HepG2 (cell line): ENCODE data around the gene TSSK3. TPM values are rescaled to one million over a fixed set of nuclear protein-coding genes. Genes with fewer than 3 reads are reported as not detected.
A peak's percentile ranks its signal among the peaks of the same experiment; 100 is the strongest.

Experiments used
- ADNP ChIP-seq: sonication (generic); formaldehyde crosslinking; IDR thresholded peaks from 2 replicates; pipeline ENCODE4 v1.4.0; 2020; ENCODE audit warnings: missing genetic modification reagents
- DNMT1 ChIP-seq: sonication (generic); formaldehyde crosslinking; IDR thresholded peaks from 2 replicates; pipeline ENCODE4 v1.5.1; 2020; ENCODE audit warnings: mild to moderate bottlenecking, missing genetic modification reagents
- ETS1 ChIP-seq: sonication (generic); formaldehyde crosslinking; IDR thresholded peaks from 2 replicates; pipeline ENCODE4 v1.4.0; 2020; ENCODE audit warnings: missing genetic modification reagents
- FOXK1 ChIP-seq: sonication (generic); formaldehyde crosslinking; IDR thresholded peaks from 2 replicates; pipeline ENCODE4 v1.4.0; 2020; ENCODE audit warnings: low read depth, missing genetic modification reagents, borderline replicate concordance
- FUBP1 ChIP-seq: sonication (generic); formaldehyde crosslinking; IDR thresholded peaks from 2 replicates; pipeline ENCODE4 v1.5.1; 2020; ENCODE audit warnings: missing genetic modification reagents, mild to moderate bottlenecking, borderline replicate concordance
- GABPB1 ChIP-seq: IDR thresholded peaks from 2 replicates; pipeline ENCODE4 v1.6.1; 2016; ENCODE audit warnings: mild to moderate bottlenecking, missing genetic modification reagents, moderate library complexity, missing compliant biosample characterization
- JUND ChIP-seq: sonication (generic); formaldehyde crosslinking; IDR thresholded peaks from 2 replicates; pipeline ENCODE4 v1.8.0; 2022; ENCODE audit warnings: mild to moderate bottlenecking, missing genetic modification reagents
- KDM5B ChIP-seq: sonication (generic); formaldehyde crosslinking; IDR thresholded peaks from 2 replicates; pipeline ENCODE4 v1.4.0; 2020; ENCODE audit warnings: missing genetic modification reagents, mild to moderate bottlenecking, borderline replicate concordance
- KLF15 ChIP-seq: sonication (generic); formaldehyde crosslinking; IDR thresholded peaks from 2 replicates; pipeline ENCODE4 v1.8.1; 2023; ENCODE audit warnings: borderline replicate concordance, mild to moderate bottlenecking, inconsistent platforms, missing genetic modification reagents, mixed read lengths
- MAFK ChIP-seq, 2 experiments: IDR thresholded peaks in 1 of 2; conservative IDR thresholded peaks in 1 of 2; 2 replicates each; pipeline ENCODE4 v1.6.1; 2011; ENCODE audit warnings: improper control_type of control experiment in 2 of 2, low read length in 2 of 2
- PHF20 ChIP-seq: sonication (generic); formaldehyde crosslinking; IDR thresholded peaks from 2 replicates; pipeline ENCODE4 v1.5.0; 2020; ENCODE audit warnings: mild to moderate bottlenecking, missing genetic modification reagents
- ZBTB4 ChIP-seq: sonication (generic); formaldehyde crosslinking; IDR thresholded peaks from 2 replicates; pipeline ENCODE4 v1.4.0; 2020; ENCODE audit warnings: missing genetic modification reagents, mild to moderate bottlenecking, borderline replicate concordance
- ZBTB8A ChIP-seq: sonication (generic); formaldehyde crosslinking; IDR thresholded peaks from 2 replicates; pipeline ENCODE4 v1.4.0; 2020; ENCODE audit warnings: mild to moderate bottlenecking, low read depth, missing genetic modification reagents, borderline replicate concordance
- ZNF142 ChIP-seq: sonication (generic); formaldehyde crosslinking; IDR thresholded peaks from 2 replicates; pipeline ENCODE4 v1.4.0; 2020; ENCODE audit warnings: missing genetic modification reagents
- ZNF605 ChIP-seq: sonication (generic); formaldehyde crosslinking; IDR thresholded peaks from 2 replicates; pipeline ENCODE4 v1.8.0; 2022; ENCODE audit warnings: mild to moderate bottlenecking, missing genetic modification reagents
- ZNF703 ChIP-seq: sonication (generic); formaldehyde crosslinking; IDR thresholded peaks from 2 replicates; pipeline ENCODE4 v1.5.1; 2020; ENCODE audit warnings: missing genetic modification reagents, mild to moderate bottlenecking, moderate library complexity, borderline replicate concordance
- ZNF782 ChIP-seq: sonication (generic); formaldehyde crosslinking; IDR thresholded peaks from 2 replicates; pipeline ENCODE4 v1.4.0; 2020; ENCODE audit warnings: missing genetic modification reagents, mild to moderate bottlenecking, borderline replicate concordance
- polyA plus RNA-seq, 8 experiments: library from polyadenylated mRNA; depleted of rRNA in 3 of 8; stranded (reverse) in 7 of 8; unstranded in 1 of 8; fragments of >200 nt; fragmentation: Illumina TruSeq in 4 of 8; extraction: Trizol in 4 of 8; gene quantifications; 2 replicates each; pipeline versions ENCODE4 v1.2.1 to v1.2.3, GENCODE V29; 2011 to 2016; ENCODE audit warnings: low read depth in 4 of 8, missing spikeins in 1 of 8, mixed read lengths in 1 of 8; ENCODE audit not compliant: insufficient read depth in 1 of 8
- total RNA-seq, 5 experiments: library from RNA; depleted of rRNA; stranded (reverse); fragments of >200 nt; fragmentation: Illumina TruSeq; extraction: Trizol; gene quantifications; 2 replicates each; pipeline ENCODE4 v1.2.3, GENCODE V29; 2016; ENCODE audit warnings: low read depth in 1 of 5

TSSK3 gene
- total and polyA plus RNA-seq, 2 of the 13 experiments (the other 11 are each of a cell fraction or from before 2014, with no cell fraction given), result 1.0 to 1.1 TPM

GRCh38 chr1:32321712-32322291 is 40.5 kb upstream of the TSSK3 start (continued):
- no peak for TF ChIP-seq FUBP1
- no peak for TF ChIP-seq MAFK (conservative IDR thresholded peaks at IDR 0.05 in 1 of 2, IDR thresholded peaks at IDR 0.05 in 1 of 2; ENCODE audit: low read length in 2 of 2)
- no peak for TF ChIP-seq PHF20 (CRISPR knock-in tag)
- TF ChIP-seq KDM5B (CRISPR knock-in tag), result no peak; the same call in 1 of the 2 replicates
- no peak for TF ChIP-seq ZNF142
- no peak for TF ChIP-seq DNMT1 (CRISPR knock-in tag)
- no peak for TF ChIP-seq KLF15
- no peak for TF ChIP-seq ZBTB8A (CRISPR knock-in tag)
- peak; percentile 52; the same call in 1 of the 2 replicates for TF ChIP-seq ZNF605 (CRISPR knock-in tag)
- TF ChIP-seq ZNF703 (CRISPR knock-in tag), result no peak
- TF ChIP-seq ETS1 (CRISPR knock-in tag), result no peak
- no peak for TF ChIP-seq ZNF782 (CRISPR knock-in tag)
- no peak for TF ChIP-seq ADNP (CRISPR knock-in tag)
- no peak for TF ChIP-seq JUND
- TF ChIP-seq ZBTB4 (CRISPR knock-in tag), result no peak
- TF ChIP-seq FOXK1, result peak; percentile 95
- peak; percentile 71 for TF ChIP-seq GABPB1 (CRISPR knock-in tag)
